NCI-H446 (cell line): ENCODE measurements around the gene MYO16.

Source experiments
- DNase-seq, 2 experiments: peaks; one replicate each; lab custom pipeline; 2025; lab: John Stamatoyannopoulos, UW

Gene MYO16

DNA sequence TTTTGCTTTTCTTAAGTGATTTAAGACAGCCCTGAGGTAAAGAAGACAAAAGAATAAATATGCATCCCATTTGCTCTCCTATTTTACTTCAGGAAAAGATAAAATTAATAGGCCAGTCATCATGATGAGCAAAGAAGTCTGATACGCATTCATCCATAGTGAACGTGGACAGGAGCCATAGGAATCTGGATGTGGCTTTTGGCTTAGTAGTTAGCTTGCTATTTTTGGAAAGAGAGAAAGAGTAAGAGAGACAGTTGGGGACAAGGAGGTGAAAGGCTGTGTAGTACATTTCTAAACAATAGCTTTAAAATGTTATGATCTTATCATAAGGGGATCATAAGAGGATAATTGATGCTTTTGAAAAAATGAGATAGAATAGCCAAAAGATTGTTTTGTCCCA is 611.7 kb downstream of the MYO16 start:
- no peak for DNase-seq

- DNase-seq, result no peak
Measured at GRCh38 chr13:109243311-109243951, 614.0 kb downstream of the MYO16 start.

GRCh38 chr13:109244566-109244965 is 615.2 kb downstream of the MYO16 start:
- no peak for DNase-seq

DNA sequence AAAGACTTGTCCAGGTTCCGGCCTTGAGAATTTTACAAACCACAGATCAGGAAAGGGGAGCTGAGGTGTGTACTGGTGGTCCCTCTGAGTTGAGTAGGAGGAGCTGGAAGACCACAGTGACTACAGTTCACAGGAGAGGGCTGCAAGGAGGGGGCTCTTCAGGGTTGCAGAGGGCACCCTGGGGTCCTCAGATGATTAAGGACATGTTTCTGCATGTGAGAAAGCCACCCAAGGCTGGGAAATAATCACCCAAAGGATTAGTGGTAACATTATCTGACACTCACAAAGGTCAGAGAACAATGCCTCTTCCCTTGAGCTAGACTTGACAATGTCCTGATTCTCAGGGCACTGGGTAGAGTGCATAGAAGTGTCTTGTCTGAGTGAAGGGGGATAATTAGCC is 616.6 kb downstream of the MYO16 start:
- no peak for DNase-seq

DNA sequence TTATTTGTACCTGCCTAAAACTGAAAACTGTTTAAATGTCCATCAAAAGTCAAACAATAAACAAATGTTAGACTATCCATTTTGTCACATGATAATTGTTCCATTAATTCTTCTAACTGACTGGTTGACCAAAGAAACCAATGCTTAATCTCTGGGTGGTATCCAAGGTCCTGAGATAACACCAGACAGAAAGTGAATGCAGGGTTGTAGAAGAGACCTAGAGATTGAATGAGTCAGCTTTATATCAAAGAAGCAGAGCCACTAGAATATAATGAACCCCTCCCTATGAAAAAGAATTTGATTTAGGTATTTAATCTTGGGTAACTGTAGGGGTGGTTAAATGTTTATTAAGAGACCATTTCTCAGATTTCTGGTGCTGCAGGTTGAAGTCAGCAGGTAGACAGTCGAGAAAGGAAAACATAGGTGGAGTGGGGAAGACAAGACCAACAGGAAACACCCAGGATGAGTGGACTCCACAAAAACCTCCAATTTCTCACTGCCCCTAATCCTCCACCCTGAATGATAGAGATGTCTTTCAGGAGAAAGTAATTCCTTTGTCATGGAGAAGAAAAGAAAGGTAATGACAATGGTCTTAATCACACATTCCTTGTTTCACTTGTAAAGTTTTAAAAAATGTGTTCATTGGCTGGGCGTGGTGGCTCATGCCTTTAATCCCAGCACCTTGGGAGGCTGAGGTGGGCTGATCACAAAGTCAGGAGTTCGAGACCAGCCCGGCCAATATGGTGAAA is 620.5 kb downstream of the MYO16 start:
- no peak for DNase-seq

DNA sequence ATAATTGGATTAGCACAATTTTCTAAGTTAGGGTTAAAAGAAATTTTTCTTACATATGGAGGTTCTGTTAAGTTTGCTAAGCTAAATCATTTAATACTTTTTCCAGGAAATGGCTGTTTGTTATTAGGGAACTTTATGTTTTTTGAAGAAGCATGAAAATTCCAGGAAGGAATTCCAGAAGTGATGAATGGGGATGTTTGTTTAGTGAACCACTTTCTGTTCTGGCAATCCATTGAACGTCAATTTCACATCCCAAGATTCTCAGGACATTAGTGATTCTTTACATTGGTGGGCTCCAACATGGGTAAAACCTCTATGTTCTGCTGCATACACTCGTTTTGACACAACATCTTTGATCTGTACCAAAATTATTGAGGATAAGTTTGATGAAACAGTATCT is 622.5 kb downstream of the MYO16 start:
- DNase-seq, result no peak

DNA sequence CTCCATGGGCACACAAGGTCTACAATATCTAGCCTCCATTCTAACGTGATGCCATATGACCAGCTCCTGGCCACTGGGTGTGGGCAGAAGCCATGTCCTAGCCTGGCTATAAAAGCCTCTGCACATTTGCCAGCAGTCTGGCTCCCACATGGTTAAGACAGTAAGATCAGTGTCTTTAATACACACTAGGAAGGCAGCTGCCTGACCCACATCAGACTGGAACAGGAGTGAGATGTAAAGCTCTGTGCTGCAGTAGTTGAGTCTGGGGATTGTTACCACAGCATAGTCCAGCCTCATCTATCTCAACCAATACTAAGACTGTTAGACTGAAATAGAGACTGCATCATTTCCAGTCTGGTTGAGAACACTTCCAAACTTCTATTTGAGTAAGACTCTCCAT is 623.9 kb downstream of the MYO16 start:
- no peak for DNase-seq

DNA sequence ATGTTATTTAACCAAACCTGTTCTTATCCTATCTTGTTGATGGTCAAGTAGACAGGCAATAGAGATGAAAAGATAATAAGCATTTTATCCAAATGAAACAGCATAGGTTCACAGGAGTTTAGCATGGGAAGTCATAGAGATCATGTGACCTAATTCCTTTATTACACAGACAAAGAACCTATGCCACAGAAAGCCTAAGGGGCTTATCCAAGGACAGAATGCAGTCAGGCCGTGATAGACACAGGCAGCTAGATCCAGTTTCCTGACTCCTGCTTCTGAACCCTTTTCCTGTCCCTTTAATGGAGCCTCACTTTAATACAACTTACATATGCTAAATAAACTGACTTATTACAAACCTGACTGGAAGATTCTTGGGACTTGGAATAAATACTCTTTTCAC is 624.9 kb downstream of the MYO16 start:
- DNase-seq, result no peak

DNA sequence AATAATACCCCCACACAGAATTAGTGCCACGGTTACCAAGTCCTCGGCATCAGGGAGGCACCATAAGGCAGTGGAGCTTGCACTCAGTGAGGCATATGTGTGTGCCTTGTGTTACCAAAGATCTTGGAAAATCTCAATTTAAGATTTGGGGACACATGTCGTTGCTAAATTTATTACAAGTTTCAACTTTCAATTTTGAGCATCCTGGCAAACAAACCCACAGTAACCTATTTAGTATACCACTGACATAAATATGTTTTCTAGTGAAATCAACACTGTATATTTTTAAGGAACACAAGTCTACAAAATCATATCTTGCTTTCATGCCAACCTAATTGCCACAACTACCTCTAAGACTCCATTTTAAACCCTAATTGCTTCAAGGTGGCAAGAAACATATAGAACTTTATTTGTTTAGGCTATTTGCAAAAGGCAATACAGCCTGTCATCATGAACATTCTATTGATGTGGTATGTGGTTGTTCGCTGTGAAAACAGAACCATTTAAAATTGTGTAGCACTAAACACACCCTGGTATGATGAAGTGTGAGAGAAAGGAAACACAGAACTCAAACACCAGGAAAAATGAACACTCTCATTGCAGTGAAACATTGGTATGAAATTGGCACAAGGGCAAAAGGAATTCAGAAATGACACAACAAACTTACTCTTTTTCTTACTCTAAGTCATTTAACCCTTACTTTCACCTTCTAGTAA is 625.9 kb downstream of the MYO16 start:
- DNase-seq, result no peak

DNA sequence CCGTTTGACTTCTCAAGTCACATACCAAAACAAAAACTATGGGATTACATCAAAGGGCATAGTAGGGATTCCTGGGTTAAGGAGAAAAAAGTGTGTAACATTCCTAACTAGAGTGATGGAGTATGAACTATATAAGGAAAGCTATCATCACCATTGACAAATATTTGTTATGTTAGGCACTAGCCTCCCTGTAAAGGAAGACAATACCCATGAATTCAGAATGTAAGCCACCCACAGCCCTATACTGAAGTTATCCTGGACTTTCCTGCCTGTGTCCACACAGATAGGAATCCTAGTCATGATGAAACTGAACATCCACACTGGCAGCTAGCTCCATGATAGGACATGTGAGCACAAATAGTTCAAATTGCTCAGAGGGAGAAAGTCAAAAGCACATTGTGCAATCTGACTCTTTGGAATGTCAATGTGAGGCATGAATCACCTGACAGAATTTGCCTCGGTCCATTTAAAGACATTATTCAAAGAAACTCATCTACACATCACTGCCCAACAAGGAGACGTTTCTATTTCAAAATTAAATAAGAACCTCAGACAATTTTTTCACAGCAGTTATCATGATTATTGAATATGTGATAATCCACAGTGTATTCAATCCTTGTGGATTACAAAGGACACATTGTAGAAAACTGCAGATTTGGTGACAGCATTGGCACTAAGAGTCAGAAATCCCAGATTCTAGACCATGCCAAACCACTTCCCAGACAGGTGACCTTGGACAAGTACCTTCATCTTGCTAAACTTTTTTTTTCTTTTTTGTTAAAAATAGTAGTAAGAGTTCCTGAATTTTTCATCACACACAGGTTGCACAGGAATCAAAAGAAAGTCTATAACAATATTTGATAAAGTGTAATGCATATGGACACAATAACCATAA is 627.7 kb downstream of the MYO16 start:
- no peak for DNase-seq
